ENCODE results near the gene ERFL. TPM values are rescaled to one million over a fixed set of nuclear protein-coding genes. Genes with fewer than 3 reads are reported as not detected.

ERFL gene
- polyA plus RNA-seq, 1 of the 3 experiments (the other 2 are of a cell fraction) = 0.07 TPM

GRCh38 chr19:41872775-41873647 is 55.2 kb downstream of the ERFL start:
- Histone ChIP-seq H3K27me3 (ENCODE audit: insufficient read depth) (no peaks in the 10 kb centered on the region), H3K27ac (ENCODE audit: low read depth in 2 of 2, low read length in 1 of 2) (peak overlapping the region in 1 of 2 experiments; percentile 0; a peak in 1 of 4 replicates), H3K79me2 (ENCODE audit: insufficient read depth) (peaks cover 5% of the 10 kb centered on the region; the same call in 1 of the 2 replicates), H3K4me3 (ENCODE audit: low read depth in 2 of 2, low read length in 1 of 2) (no peak overlapping the region; a peak in 1 of 4 replicates), H3F3A (replicated peaks; ENCODE audit: insufficient read depth) (peaks cover 68% of the 10 kb centered on the region), H3K4me1 (ENCODE audit: control insufficient read depth in 1 of 2, insufficient read depth in 2 of 2, low read depth in 1 of 2, low read length in 1 of 2) (no peaks in the 10 kb centered on the region; a peak in 1 of 4 replicates), H2AFZ (ENCODE audit: low read depth) (no peak overlapping the region), H3K4me2 (no peak overlapping the region), H3K36me3 (replicated peaks in 1 of 2; ENCODE audit: control insufficient read depth in 1 of 2, insufficient read depth in 2 of 2, low read length in 1 of 2) (peaks cover 30 to 36% of the 10 kb centered on the region in 2 experiments), H3K9ac (no peak overlapping the region), H4K20me1 (ENCODE audit: insufficient read depth) (peaks cover 54% of the 10 kb centered on the region), H3K9me2 (no peaks in the 10 kb centered on the region), H3K9me3 (no peaks in the 10 kb centered on the region)
- DNase-seq = peak; percentile 72
- POLR2A ChIA-PET = interaction anchor here (0.6 to 2.2 kb wide), 8 partner anchors 9 to 1683 kb away, joined by 3 to 14 read pairs (median 4); partner anchors contain the start of gene RPS19
- no peak for TF ChIP-seq YY1 (IDR thresholded peaks at IDR 0.05; ENCODE audit: low read depth)
- peak; percentile 6; the same call in 1 of the 2 replicates for TF ChIP-seq ELF1 (IDR thresholded peaks at IDR 0.05)
- peak; percentile 79 for TF ChIP-seq RAD21 (IDR thresholded peaks at IDR 0.05; ENCODE audit: low read length)
- peak; percentile 14; the same call in 1 of the 2 replicates for TF ChIP-seq FOSL2 (IDR thresholded peaks at IDR 0.05; ENCODE audit: borderline replicate concordance, low read depth)
- TF ChIP-seq NFIC (IDR thresholded peaks at IDR 0.05; ENCODE audit: borderline replicate concordance) = 0 out of 2 replicates have a peak, but pooled peaks have one; percentile 4
- no peak for TF ChIP-seq FOXJ3 (CRISPR knock-in tag; IDR thresholded peaks at IDR 0.05)
- peak; percentile 66 for TF ChIP-seq POLR2AphosphoS5 (IDR thresholded peaks at IDR 0.05; ENCODE audit: low read depth, low read length)
- TF ChIP-seq, protein P1, sequence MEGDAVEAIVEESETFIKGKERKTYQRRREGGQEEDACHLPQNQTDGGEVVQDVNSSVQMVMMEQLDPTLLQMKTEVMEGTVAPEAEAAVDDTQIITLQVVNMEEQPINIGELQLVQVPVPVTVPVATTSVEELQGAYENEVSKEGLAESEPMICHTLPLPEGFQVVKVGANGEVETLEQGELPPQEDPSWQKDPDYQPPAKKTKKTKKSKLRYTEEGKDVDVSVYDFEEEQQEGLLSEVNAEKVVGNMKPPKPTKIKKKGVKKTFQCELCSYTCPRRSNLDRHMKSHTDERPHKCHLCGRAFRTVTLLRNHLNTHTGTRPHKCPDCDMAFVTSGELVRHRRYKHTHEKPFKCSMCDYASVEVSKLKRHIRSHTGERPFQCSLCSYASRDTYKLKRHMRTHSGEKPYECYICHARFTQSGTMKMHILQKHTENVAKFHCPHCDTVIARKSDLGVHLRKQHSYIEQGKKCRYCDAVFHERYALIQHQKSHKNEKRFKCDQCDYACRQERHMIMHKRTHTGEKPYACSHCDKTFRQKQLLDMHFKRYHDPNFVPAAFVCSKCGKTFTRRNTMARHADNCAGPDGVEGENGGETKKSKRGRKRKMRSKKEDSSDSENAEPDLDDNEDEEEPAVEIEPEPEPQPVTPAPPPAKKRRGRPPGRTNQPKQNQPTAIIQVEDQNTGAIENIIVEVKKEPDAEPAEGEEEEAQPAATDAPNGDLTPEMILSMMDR (IDR thresholded peaks at IDR 0.05) = peak; percentile 68
- peak; percentile 53; the same call in 1 of the 2 replicates for TF ChIP-seq SMC3 (IDR thresholded peaks at IDR 0.05; ENCODE audit: low read depth, low read length)
- TF ChIP-seq, protein P2, sequence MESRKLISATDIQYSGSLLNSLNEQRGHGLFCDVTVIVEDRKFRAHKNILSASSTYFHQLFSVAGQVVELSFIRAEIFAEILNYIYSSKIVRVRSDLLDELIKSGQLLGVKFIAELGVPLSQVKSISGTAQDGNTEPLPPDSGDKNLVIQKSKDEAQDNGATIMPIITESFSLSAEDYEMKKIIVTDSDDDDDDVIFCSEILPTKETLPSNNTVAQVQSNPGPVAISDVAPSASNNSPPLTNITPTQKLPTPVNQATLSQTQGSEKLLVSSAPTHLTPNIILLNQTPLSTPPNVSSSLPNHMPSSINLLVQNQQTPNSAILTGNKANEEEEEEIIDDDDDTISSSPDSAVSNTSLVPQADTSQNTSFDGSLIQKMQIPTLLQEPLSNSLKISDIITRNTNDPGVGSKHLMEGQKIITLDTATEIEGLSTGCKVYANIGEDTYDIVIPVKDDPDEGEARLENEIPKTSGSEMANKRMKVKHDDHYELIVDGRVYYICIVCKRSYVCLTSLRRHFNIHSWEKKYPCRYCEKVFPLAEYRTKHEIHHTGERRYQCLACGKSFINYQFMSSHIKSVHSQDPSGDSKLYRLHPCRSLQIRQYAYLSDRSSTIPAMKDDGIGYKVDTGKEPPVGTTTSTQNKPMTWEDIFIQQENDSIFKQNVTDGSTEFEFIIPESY (IDR thresholded peaks at IDR 0.05; ENCODE audit: borderline replicate concordance, low read depth) = peak; percentile 52; the same call in 1 of the 2 replicates
- CTCF ChIA-PET = interaction anchor here (0.5 to 3.1 kb wide), 26 partner anchors 9 to 162 kb away, joined by 3 to 48 read pairs (median 6); partner anchors contain the start of genes ARHGEF1, ERFL, RABAC1 and RPS19
- WGBS (ENCODE audit: low lambda C conversion rate) = 56% methylated on average over 18 of the region's 18 CpGs

- CTCF ChIA-PET = interaction anchor here (0.6 to 3.1 kb wide), 16 partner anchors 8 to 162 kb away, joined by 3 to 48 read pairs (median 10); partner anchors contain the start of genes ERFL, RABAC1 and RPS19
Observed at GRCh38 chr19:41872384-41872774, 55.9 kb downstream of the ERFL start.

More at GRCh38 chr19:41872384-41872774, 55.9 kb downstream of the ERFL start:
- H2AFZ ChIP-seq (ENCODE audit: low read depth) = no peak overlapping the region
- no peaks in the 10 kb centered on the region for H3K27me3 ChIP-seq (ENCODE audit: insufficient read depth)
- no peak for DNase-seq
- no peaks in the 10 kb centered on the region for H3K9me3 ChIP-seq
- no peak overlapping the region for H3K27ac ChIP-seq (ENCODE audit: low read depth in 2 of 2, low read length in 1 of 2)
- TF ChIP-seq GABPA (IDR thresholded peaks at IDR 0.05; ENCODE audit: low read depth) = no peak
- 0 out of 2 replicates have a peak, but pooled peaks have one; percentile 1 for TF ChIP-seq PBX3 (IDR thresholded peaks at IDR 0.05)
- peak; percentile 74 for TF ChIP-seq POLR2AphosphoS5 (IDR thresholded peaks at IDR 0.05; ENCODE audit: low read depth, low read length)
- no peak for TF ChIP-seq TEAD4 (IDR thresholded peaks at IDR 0.05; ENCODE audit: borderline replicate concordance, insufficient read depth)
- TF ChIP-seq, protein P3, sequence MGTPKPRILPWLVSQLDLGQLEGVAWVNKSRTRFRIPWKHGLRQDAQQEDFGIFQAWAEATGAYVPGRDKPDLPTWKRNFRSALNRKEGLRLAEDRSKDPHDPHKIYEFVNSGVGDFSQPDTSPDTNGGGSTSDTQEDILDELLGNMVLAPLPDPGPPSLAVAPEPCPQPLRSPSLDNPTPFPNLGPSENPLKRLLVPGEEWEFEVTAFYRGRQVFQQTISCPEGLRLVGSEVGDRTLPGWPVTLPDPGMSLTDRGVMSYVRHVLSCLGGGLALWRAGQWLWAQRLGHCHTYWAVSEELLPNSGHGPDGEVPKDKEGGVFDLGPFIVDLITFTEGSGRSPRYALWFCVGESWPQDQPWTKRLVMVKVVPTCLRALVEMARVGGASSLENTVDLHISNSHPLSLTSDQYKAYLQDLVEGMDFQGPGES (IDR thresholded peaks at IDR 0.05; ENCODE audit: low read depth, low read length) = no peak
- TF ChIP-seq TCF12 (IDR thresholded peaks at IDR 0.05) = no peak
- WGBS (ENCODE audit: low lambda C conversion rate) = 91% methylated on average over 11 of the region's 12 CpGs
- no peak overlapping the region for H3K4me3 ChIP-seq (ENCODE audit: low read depth in 2 of 2, low read length in 1 of 2)
- no peak overlapping the region for H3K9ac ChIP-seq
- POLR2A ChIA-PET = interaction anchor here (1.2 to 2.2 kb wide), 4 partner anchors 9 to 19 kb away, joined by 3 to 14 read pairs (median 8); partner anchors contain the start of gene RPS19
- no peaks in the 10 kb centered on the region for H3K9me2 ChIP-seq
- H4K20me1 ChIP-seq (ENCODE audit: insufficient read depth) = peaks cover 60% of the 10 kb centered on the region
- peaks cover 74% of the 10 kb centered on the region for H3F3A ChIP-seq (replicated peaks; ENCODE audit: insufficient read depth)
- peaks cover 36 to 41% of the 10 kb centered on the region in 2 experiments for H3K36me3 ChIP-seq (replicated peaks in 1 of 2; ENCODE audit: control insufficient read depth in 1 of 2, insufficient read depth in 2 of 2, low read length in 1 of 2)
- no peaks in the 10 kb centered on the region; a peak in 1 of 4 replicates for H3K4me1 ChIP-seq (ENCODE audit: control insufficient read depth in 1 of 2, insufficient read depth in 2 of 2, low read depth in 1 of 2, low read length in 1 of 2)
- H3K4me2 ChIP-seq = no peak overlapping the region
- H3K79me2 ChIP-seq (ENCODE audit: insufficient read depth) = peaks cover 11% of the 10 kb centered on the region; the same call in 1 of the 2 replicates
